OCI-LY7 (cell line): ENCODE results near the gene NELL1. TPM values are rescaled to one million over a fixed set of nuclear protein-coding genes. Genes with fewer than 3 reads are reported as not detected.
"Not testable (repeated sequence)": the region's sequence is repeated elsewhere in the genome, so short reads cannot be mapped to it uniquely, and the experiment has no call there.

Experiments
- BruUV-seq: library from RNA; stranded (reverse); fragments of 400-500 nt; replicated peaks from 2 replicates; lab custom pipeline; 2021; lab: Mats Ljungman, UMichigan
- CTCF ChIA-PET: fragments of 300-600 bp; sonication (Branson Sonifier 250); formaldehyde crosslinking; loops from one replicate; lab custom pipeline; 2022; ENCODE audit warnings: antibody characterized with exemption; ENCODE audit not compliant: unreplicated experiment; lab: Charles Lee
- POLR2A ChIA-PET: fragments of 300-600 bp; sonication (Branson Sonifier 250); formaldehyde crosslinking; loops from one replicate; lab custom pipeline; 2022; ENCODE audit warnings: antibody characterized with exemption; lab: Charles Lee
- DNase-seq: peaks from one replicate; pipeline ENCODE4 v3.0.0-alpha.2; 2015; ENCODE audit warnings: low spot score
- H2AFZ ChIP-seq: fragments of 200-600 bp; sonication (generic), shearing (Covaris generic); 2 replicates; pipeline ENCODE4 v1.6.1; 2014; ENCODE audit warnings: mild to moderate bottlenecking, antibody characterized with exemption, low read length, moderate library complexity
- H3K27ac ChIP-seq: fragments of 200-600 bp; sonication (generic); 2 replicates; pipeline ENCODE4 v1.5.1; 2014; ENCODE audit warnings: mixed run types, low read depth, mild to moderate bottlenecking, moderate library complexity, low read length, inconsistent platforms; ENCODE audit not compliant: poor library complexity, severe bottlenecking
- H3K36me3 ChIP-seq: fragments of 200-600 bp; sonication (generic); 2 replicates; pipeline ENCODE4 v1.6.1; 2014; ENCODE audit warnings: mild to moderate bottlenecking, antibody characterized with exemption, low read length, moderate library complexity, mixed read lengths; ENCODE audit not compliant: insufficient read depth
- H3K4me1 ChIP-seq: fragments of 200-600 bp; sonication (generic); 2 replicates; pipeline ENCODE4 v1.5.1; 2014; ENCODE audit warnings: mild to moderate bottlenecking, low read length; ENCODE audit not compliant: insufficient read depth, poor library complexity, severe bottlenecking
- H3K4me2 ChIP-seq: fragments of 200-600 bp; sonication (generic); 2 replicates; pipeline ENCODE4 v1.6.1; 2014; ENCODE audit warnings: mild to moderate bottlenecking, low read length
- H3K4me3 ChIP-seq: fragments of 200-600 bp; sonication (generic); 2 replicates; pipeline ENCODE4 v1.5.1; 2014; ENCODE audit warnings: mild to moderate bottlenecking, low read depth, low read length; ENCODE audit not compliant: poor library complexity, severe bottlenecking
- H3K79me2 ChIP-seq: fragments of 200-600 bp; sonication (generic); 2 replicates; pipeline ENCODE4 v1.6.1; 2016; ENCODE audit warnings: low read depth, mild to moderate bottlenecking, low read length, moderate library complexity, mixed read lengths; ENCODE audit not compliant: insufficient read depth
- H3K9me2 ChIP-seq: fragments of 200-600 bp; sonication (generic); 2 replicates; pipeline ENCODE4 v1.6.1; 2016; ENCODE audit warnings: mild to moderate bottlenecking, low read length, mixed read lengths; ENCODE audit not compliant: insufficient read depth
- H3K9me3 ChIP-seq: fragments of 200-600 bp; sonication (generic); 2 replicates; pipeline ENCODE4 v1.6.1; 2014; ENCODE audit warnings: mild to moderate bottlenecking, mixed run types, low read length, mixed read lengths
- H4K20me1 ChIP-seq: fragments of 200-600 bp; sonication (generic); 2 replicates; pipeline ENCODE4 v1.6.1; 2014; ENCODE audit warnings: mild to moderate bottlenecking, antibody characterized with exemption, low read length, moderate library complexity, mixed read lengths; ENCODE audit not compliant: insufficient read depth
- EZH2phosphoT487 ChIP-seq: fragments of 200-600 bp; sonication (generic); IDR thresholded peaks from 2 replicates; pipeline ENCODE4 v1.6.1; 2018; ENCODE audit warnings: low read depth, borderline replicate concordance, mild to moderate bottlenecking, mixed run types, antibody characterized with exemption, low read length, moderate library complexity, mixed read lengths
- intact Hi-C: fragments of 100-400 bp; cut with micrococcal nuclease; formaldehyde crosslinking; loops from one replicate; pipeline ENCODE4 v1.10.0; 2022; ENCODE audit not compliant: unreplicated experiment
- total RNA-seq, 2 experiments: library from RNA; depleted of rRNA in 1 of 2; stranded (reverse); fragments of >200 nt in 1 of 2; shearing (Covaris generic) in 1 of 2; gene quantifications; 2 replicates each; pipeline ENCODE4 v1.2.3, GENCODE V29; 2014 to 2022
- TF ChIP-seq, protein P1 (sequence below): fragments of 200-600 bp; sonication (generic); conservative IDR thresholded peaks from 2 replicates; pipeline ENCODE4 v1.5.1; 2014; ENCODE audit warnings: mild to moderate bottlenecking, antibody characterized with exemption, low read length, moderate library complexity, mixed read lengths

NELL1 gene
- total RNA-seq, 2 experiments from 2014 or later, result not detected

DNA sequence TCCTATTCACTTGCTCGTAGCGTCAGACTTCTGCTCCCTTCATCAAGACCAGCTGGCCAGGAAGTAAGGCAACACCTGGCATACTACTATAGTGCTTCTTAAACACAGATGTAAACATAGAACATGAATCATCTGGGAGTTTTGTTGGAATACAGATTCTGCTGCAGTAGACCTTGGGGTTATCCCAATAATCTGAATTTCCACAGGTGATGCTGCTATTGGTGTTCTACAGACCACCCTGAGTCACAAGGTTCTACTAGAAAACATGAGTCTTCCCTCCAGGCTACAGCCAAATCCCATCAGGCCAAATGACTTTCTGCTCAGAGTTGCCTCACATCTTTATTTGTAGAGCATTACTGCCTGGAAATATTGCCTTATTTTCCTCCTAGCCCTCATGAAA lies 175.2 kb downstream of the NELL1 start:
- ChIA-PET POLR2A (no interaction called here), CTCF (no interaction called here)
- intact Hi-C loops, result no loop called here
- BruUV-seq, result no TSS peak
- no peaks in the 10 kb centered on the region for H3K9me2 ChIP-seq
- DNase-seq, result no peak
- H3K9me3 ChIP-seq, result no peaks in the 10 kb centered on the region
- TF ChIP-seq, protein P1, sequence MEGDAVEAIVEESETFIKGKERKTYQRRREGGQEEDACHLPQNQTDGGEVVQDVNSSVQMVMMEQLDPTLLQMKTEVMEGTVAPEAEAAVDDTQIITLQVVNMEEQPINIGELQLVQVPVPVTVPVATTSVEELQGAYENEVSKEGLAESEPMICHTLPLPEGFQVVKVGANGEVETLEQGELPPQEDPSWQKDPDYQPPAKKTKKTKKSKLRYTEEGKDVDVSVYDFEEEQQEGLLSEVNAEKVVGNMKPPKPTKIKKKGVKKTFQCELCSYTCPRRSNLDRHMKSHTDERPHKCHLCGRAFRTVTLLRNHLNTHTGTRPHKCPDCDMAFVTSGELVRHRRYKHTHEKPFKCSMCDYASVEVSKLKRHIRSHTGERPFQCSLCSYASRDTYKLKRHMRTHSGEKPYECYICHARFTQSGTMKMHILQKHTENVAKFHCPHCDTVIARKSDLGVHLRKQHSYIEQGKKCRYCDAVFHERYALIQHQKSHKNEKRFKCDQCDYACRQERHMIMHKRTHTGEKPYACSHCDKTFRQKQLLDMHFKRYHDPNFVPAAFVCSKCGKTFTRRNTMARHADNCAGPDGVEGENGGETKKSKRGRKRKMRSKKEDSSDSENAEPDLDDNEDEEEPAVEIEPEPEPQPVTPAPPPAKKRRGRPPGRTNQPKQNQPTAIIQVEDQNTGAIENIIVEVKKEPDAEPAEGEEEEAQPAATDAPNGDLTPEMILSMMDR, result no peak
- no peak for TF ChIP-seq EZH2phosphoT487
- H3K4me2 ChIP-seq, result no peak overlapping the region
- H3K4me1 ChIP-seq, result no peaks in the 10 kb centered on the region
- H3K4me3 ChIP-seq, result no peak overlapping the region
- H3K79me2 ChIP-seq, result no peaks in the 10 kb centered on the region
- no peaks in the 10 kb centered on the region for H3K36me3 ChIP-seq
- no peak overlapping the region for H3K27ac ChIP-seq
- no peak overlapping the region for H2AFZ ChIP-seq
- no peaks in the 10 kb centered on the region for H4K20me1 ChIP-seq

DNA sequence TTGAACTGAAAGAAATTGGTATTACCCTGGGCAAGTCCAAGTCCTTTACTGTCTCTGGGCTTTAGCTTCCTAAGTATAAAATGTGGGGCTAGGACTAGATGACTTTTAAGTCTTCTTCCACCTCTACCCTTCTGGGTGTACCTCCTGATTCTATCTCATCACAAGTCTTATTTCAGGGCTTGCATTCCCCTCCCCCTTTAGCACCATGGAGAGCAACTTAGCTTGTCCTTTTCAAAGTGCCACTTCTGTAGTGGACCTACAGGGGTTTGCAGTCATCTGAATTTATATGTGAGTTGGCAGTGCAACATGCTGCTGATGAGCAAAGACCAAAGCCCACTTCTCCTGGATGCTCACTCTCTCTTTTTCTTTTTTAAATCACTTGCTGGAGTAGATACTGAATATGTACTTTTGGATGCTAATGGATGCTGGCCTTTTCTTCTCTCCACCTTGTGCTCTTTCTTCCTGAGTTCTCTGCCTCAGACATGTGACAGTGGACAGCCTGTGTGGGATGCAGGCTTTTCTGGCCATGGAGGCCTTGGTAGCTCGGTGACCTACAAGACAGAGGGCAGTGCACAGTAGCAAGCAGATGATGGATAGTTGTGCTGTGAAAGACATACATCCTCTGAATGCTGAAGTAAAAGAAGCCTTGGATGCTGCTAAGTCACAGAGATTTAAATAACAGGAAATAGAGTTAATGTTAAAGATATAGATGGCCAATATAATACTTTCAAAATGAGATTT lies 185.0 kb downstream of the NELL1 start:
- no peaks in the 10 kb centered on the region for H3K36me3 ChIP-seq
- H3K4me1 ChIP-seq, result no peaks in the 10 kb centered on the region
- no peak overlapping the region for H3K4me3 ChIP-seq
- no peak overlapping the region for H2AFZ ChIP-seq
- no peak overlapping the region for H3K27ac ChIP-seq
- H3K9me3 ChIP-seq, result no peaks in the 10 kb centered on the region
- no TSS peak for BruUV-seq
- ChIA-PET CTCF (no interaction called here), POLR2A (no interaction called here)
- H3K9me2 ChIP-seq, result no peaks in the 10 kb centered on the region
- H3K79me2 ChIP-seq, result no peaks in the 10 kb centered on the region
- DNase-seq, result no peak
- TF ChIP-seq, protein P1, result no peak
- TF ChIP-seq EZH2phosphoT487, result no peak
- H3K4me2 ChIP-seq, result no peak overlapping the region
- H4K20me1 ChIP-seq, result no peaks in the 10 kb centered on the region
- intact Hi-C loops, result no loop called here

GRCh38 chr11:20861322-20861721 lies 191.9 kb downstream of the NELL1 start:
- Histone ChIP-seq H3K4me2 (no peak overlapping the region), H3K4me3 (no peak overlapping the region), H2AFZ (no peak overlapping the region), H4K20me1 (no peaks in the 10 kb centered on the region), H3K36me3 (no peaks in the 10 kb centered on the region), H3K4me1 (no peaks in the 10 kb centered on the region), H3K27ac (no peak overlapping the region), H3K79me2 (no peaks in the 10 kb centered on the region), H3K9me2 (no peaks in the 10 kb centered on the region), H3K9me3 (no peaks in the 10 kb centered on the region)
- ChIA-PET POLR2A (no interaction called here), CTCF (no interaction called here)
- no peak for TF ChIP-seq EZH2phosphoT487
- TF ChIP-seq, protein P1, result no peak
- BruUV-seq, result no TSS peak
- intact Hi-C loops, result no loop called here
- DNase-seq, result no peak

GRCh38 chr11:20862263-20862662 lies 192.9 kb downstream of the NELL1 start:
- H3K9me2 ChIP-seq, H3K27ac ChIP-seq, H3K4me2 ChIP-seq, H2AFZ ChIP-seq, DNase-seq, BruUV-seq, H3K4me1 ChIP-seq, H3K79me2 ChIP-seq, H4K20me1 ChIP-seq, POLR2A ChIA-PET, intact Hi-C loops, CTCF ChIA-PET, H3K4me3 ChIP-seq, H3K9me3 ChIP-seq, H3K36me3 ChIP-seq: not testable (repeated sequence)
